ENCODE results near the gene SYT2.

The SYT2 gene

DNA sequence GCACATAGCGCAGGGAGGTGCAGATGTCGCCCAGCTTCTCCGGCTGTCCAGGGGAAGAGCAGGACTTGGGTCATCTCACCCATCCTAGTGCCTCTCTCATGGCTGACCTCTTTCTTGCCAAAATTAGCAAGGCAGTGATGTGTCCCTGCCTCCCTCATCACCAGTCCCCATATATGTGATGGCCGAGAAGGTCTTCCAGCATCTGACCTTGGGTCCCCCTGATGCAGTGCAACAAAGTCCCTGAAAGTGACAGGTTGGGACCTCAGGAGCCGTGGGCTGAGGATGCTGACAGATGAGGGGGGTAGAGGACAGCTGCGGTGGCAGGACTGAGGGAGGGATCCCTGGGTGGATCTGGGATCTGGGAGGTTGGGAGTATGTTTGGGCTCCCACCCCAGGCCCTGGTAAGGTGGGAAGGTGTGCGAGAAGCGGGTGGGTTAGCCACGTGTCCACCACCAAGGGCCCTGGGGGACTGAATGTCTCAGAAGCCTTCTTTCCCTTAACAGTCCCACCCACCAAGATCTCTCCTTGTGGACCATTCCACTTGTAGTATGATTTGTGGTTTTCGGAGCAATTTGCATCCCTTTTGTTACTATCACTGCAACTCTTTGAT, 109.7 kb downstream of the SYT2 start:
- TF ChIP-seq CTCF (IDR thresholded peaks at IDR 0.05) (peak; percentile 78), ZFX (IDR thresholded peaks at IDR 0.05; ENCODE audit: borderline replicate concordance) (no peak)

GRCh38 chr1:202599669-202600431, 110.4 kb downstream of the SYT2 start:
- no peak overlapping the region for H3K27ac ChIP-seq
- no peak for TF ChIP-seq ZFX (IDR thresholded peaks at IDR 0.05; ENCODE audit: borderline replicate concordance)
- peak; percentile 96 for TF ChIP-seq CTCF (IDR thresholded peaks at IDR 0.05)

More for the DNA sequence above, 109.7 kb downstream of the SYT2 start:
- H3K27ac ChIP-seq = no peak overlapping the region

DNA sequence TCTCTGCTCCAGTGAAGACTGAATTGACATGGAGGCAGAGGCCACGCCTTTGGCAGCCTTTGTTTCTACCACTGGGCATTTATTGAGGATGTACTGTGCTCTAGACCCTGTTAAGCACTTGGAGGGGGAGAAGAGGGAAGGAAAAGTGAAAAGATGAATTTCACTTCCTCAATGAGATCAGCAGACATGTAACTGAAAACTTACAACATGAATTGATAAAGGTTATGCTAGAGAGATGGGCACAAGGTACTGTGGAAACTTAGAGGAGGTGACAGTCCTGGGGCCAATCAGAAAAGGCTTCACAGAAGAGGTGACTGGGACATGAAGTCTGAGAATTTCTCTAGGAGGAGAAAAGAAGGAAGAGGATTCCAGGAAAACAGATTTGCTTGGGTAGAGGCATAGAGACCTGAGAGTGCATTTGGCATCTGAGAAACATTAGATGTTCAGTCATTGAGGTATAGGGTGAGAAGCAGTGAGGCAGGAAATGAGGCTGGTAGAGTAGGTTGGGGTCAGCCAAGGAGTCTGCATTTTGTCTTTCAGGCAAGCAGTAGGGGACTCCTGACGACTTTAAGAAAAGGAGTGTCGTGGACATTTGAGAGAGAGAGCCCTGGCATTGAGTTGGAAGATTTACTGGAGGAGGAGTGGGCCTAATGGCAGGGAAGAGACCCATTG, 113.0 kb downstream of the SYT2 start:
- H3K27ac ChIP-seq = no peak overlapping the region
- TF ChIP-seq CTCF (IDR thresholded peaks at IDR 0.05) = no peak
- no peak for TF ChIP-seq ZFX (IDR thresholded peaks at IDR 0.05; ENCODE audit: borderline replicate concordance)

DNA sequence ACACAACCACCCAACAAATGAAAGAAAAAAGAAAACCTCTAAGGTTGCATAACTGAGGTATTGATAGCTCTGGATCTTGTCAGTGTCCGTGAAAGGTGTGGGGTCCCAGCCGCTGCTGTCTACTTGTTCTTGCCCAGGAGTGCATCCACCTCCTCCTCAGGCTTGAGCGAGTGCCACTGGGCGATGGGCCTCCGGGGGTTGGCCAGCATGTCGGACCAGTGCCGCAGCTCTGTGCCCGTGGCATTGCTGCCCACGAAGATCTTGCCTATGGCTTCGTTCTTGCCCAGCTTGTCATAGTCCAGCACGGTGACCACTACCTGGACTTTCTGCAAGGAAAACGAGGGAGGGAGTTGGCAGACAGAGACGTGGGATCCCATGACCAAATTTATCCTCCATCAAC, 113.6 kb downstream of the SYT2 start:
- TF ChIP-seq CTCF (IDR thresholded peaks at IDR 0.05) = no peak
- H3K27ac ChIP-seq = no peak overlapping the region

- H3K27ac ChIP-seq = no peak overlapping the region
- TF ChIP-seq CTCF (IDR thresholded peaks at IDR 0.05) = no peak
- TF ChIP-seq ZFX (IDR thresholded peaks at IDR 0.05; ENCODE audit: borderline replicate concordance) = no peak
Observed at GRCh38 chr1:202593845-202594244, 116.4 kb downstream of the SYT2 start.

GRCh38 chr1:202592146-202592545, 118.1 kb downstream of the SYT2 start:
- no peak overlapping the region for H3K27ac ChIP-seq
- TF ChIP-seq CTCF (IDR thresholded peaks at IDR 0.05) = no peak
- no peak for TF ChIP-seq ZFX (IDR thresholded peaks at IDR 0.05; ENCODE audit: borderline replicate concordance)

GRCh38 chr1:202591515-202591914, 118.7 kb downstream of the SYT2 start:
- no peak overlapping the region for H3K27ac ChIP-seq
- no peak for TF ChIP-seq ZFX (IDR thresholded peaks at IDR 0.05; ENCODE audit: borderline replicate concordance)
- no peak for TF ChIP-seq CTCF (IDR thresholded peaks at IDR 0.05)
